H9 (cell line): Measurements from ENCODE around the gene DMAC2. TPM values are rescaled to one million over a fixed set of nuclear protein-coding genes. Genes with fewer than 3 reads are reported as not detected.

Experiments used
- DNase-seq: peaks from one replicate; pipeline ENCODE4 v3.0.0-alpha.2; 2017
- H2AFZ ChIP-seq: one replicate; pipeline ENCODE4 v1.6.1; 2013; ENCODE audit warnings: mild to moderate bottlenecking, low read length, control low read depth, moderate library complexity
- H2AK5ac ChIP-seq: 2 replicates; pipeline ENCODE4 v1.6.1; 2013; ENCODE audit warnings: low read length, control low read depth, mixed read lengths; ENCODE audit not compliant: insufficient read length
- H2BK120ac ChIP-seq: one replicate; pipeline ENCODE4 v1.6.1; 2013; ENCODE audit warnings: low read depth, mild to moderate bottlenecking, low read length, control low read depth, inconsistent platforms; ENCODE audit not compliant: poor library complexity, severe bottlenecking
- H2BK12ac ChIP-seq: 2 replicates; pipeline ENCODE4 v1.6.1; 2013; ENCODE audit warnings: low read length, control low read depth, mixed read lengths, low read depth; ENCODE audit not compliant: insufficient read length
- H2BK15ac ChIP-seq: 2 replicates; pipeline ENCODE4 v1.6.1; 2013; ENCODE audit warnings: low read depth, low read length, control low read depth
- H2BK20ac ChIP-seq: one replicate; pipeline ENCODE4 v1.6.1; 2013; ENCODE audit warnings: low read depth, mild to moderate bottlenecking, low read length, control low read depth, inconsistent platforms; ENCODE audit not compliant: poor library complexity, severe bottlenecking
- H2BK5ac ChIP-seq: 2 replicates; pipeline ENCODE4 v1.6.1; 2013; ENCODE audit warnings: low read length, control low read depth, mixed read lengths; ENCODE audit not compliant: insufficient read length
- H3K14ac ChIP-seq: 2 replicates; pipeline ENCODE4 v1.6.1; 2013; ENCODE audit warnings: low read length, control low read depth; ENCODE audit not compliant: insufficient read depth
- H3K18ac ChIP-seq: 2 replicates; pipeline ENCODE4 v1.6.1; 2013; ENCODE audit warnings: low read depth, mild to moderate bottlenecking, mixed read lengths, low read length, control low read depth; ENCODE audit not compliant: insufficient read length
- H3K23ac ChIP-seq: 2 replicates; pipeline ENCODE4 v1.6.1; 2013; ENCODE audit warnings: low read length, control low read depth, mixed read lengths, low read depth; ENCODE audit not compliant: insufficient read length
- H3K23me2 ChIP-seq: 2 replicates; pipeline ENCODE4 v1.6.1; 2013; ENCODE audit warnings: low read depth, mild to moderate bottlenecking, mixed read lengths, low read length, control low read depth; ENCODE audit not compliant: insufficient read length, poor library complexity, severe bottlenecking
- H3K27ac ChIP-seq: 2 replicates; pipeline ENCODE4 v1.5.1; 2013; ENCODE audit warnings: low read length, control low read depth, mixed read lengths, low read depth; ENCODE audit not compliant: insufficient read length
- H3K27me3 ChIP-seq: 2 replicates; pipeline ENCODE4 v1.6.1; 2013; ENCODE audit warnings: low read length, control low read depth, inconsistent platforms; ENCODE audit not compliant: insufficient read depth
- H3K4ac ChIP-seq: 2 replicates; pipeline ENCODE4 v1.6.1; 2013; ENCODE audit warnings: low read depth, mild to moderate bottlenecking, control low read depth, inconsistent platforms, low read length, moderate library complexity
- H3K4me1 ChIP-seq: 2 replicates; pipeline ENCODE4 v1.6.1; 2013; ENCODE audit warnings: low read length, control low read depth, inconsistent platforms; ENCODE audit not compliant: insufficient read depth
- H3K4me2 ChIP-seq: 2 replicates; pipeline ENCODE4 v1.6.1; 2013; ENCODE audit warnings: low read length, control low read depth, mixed read lengths; ENCODE audit not compliant: insufficient read length, insufficient read depth
- H3K56ac ChIP-seq: 2 replicates; pipeline ENCODE4 v1.6.1; 2013; ENCODE audit warnings: low read depth, mild to moderate bottlenecking, mixed read lengths, low read length, control low read depth; ENCODE audit not compliant: insufficient read length
- H3K79me1 ChIP-seq: 2 replicates; pipeline ENCODE4 v1.6.1; 2013; ENCODE audit warnings: low read depth, mild to moderate bottlenecking, moderate library complexity, low read length, control low read depth, inconsistent platforms; ENCODE audit not compliant: insufficient read depth, poor library complexity, severe bottlenecking
- H3K79me2 ChIP-seq: 2 replicates; pipeline ENCODE4 v1.6.1; 2013; ENCODE audit warnings: low read length, control low read depth, inconsistent platforms; ENCODE audit not compliant: insufficient read depth
- H3K9ac ChIP-seq: 2 replicates; pipeline ENCODE4 v1.6.1; 2013; ENCODE audit warnings: low read length, control low read depth, mixed read lengths; ENCODE audit not compliant: insufficient read length; ENCODE audit errors: extremely low read depth
- H3K9me3 ChIP-seq: one replicate; pipeline ENCODE4 v1.6.1; 2013; ENCODE audit warnings: low read depth, low read length, inconsistent platforms; ENCODE audit not compliant: control insufficient read depth
- H3T11ph ChIP-seq: one replicate; pipeline ENCODE4 v1.6.1; 2013; ENCODE audit warnings: mild to moderate bottlenecking, low read length, control low read depth, inconsistent platforms
- H4K20me1 ChIP-seq: one replicate; pipeline ENCODE4 v1.6.1; 2013; ENCODE audit not compliant: control insufficient read depth, insufficient read length, insufficient read depth
- H4K5ac ChIP-seq: 2 replicates; pipeline ENCODE4 v1.6.1; 2013; ENCODE audit warnings: low read depth, mild to moderate bottlenecking, mixed read lengths, low read length, control low read depth; ENCODE audit not compliant: insufficient read length
- H4K8ac ChIP-seq: replicated peaks from 2 replicates; pipeline ENCODE4 v1.6.1; 2013; ENCODE audit warnings: low read length, control low read depth, mixed read lengths, low read depth; ENCODE audit not compliant: insufficient read length
- H4K91ac ChIP-seq: 2 replicates; pipeline ENCODE4 v1.6.1; 2013; ENCODE audit warnings: low read depth, mild to moderate bottlenecking, moderate library complexity, mixed read lengths, low read length, control low read depth; ENCODE audit not compliant: insufficient read length
- H3K27ac Mint-ChIP-seq, 3 experiments: 2 replicates in 2 of 3; 3 replicates in 1 of 3; pipeline ENCODE4 v1.8.0; 2020 to 2021; ENCODE audit warnings: mixed read lengths in 3 of 3, mild to moderate bottlenecking in 1 of 3, moderate library complexity in 1 of 3
- H3K27me3 Mint-ChIP-seq: 2 replicates; pipeline ENCODE4 v1.8.0; 2021; ENCODE audit warnings: low read depth, mild to moderate bottlenecking, moderate library complexity, mixed read lengths
- H3K36me3 Mint-ChIP-seq, 3 experiments: 2 replicates in 2 of 3; 3 replicates in 1 of 3; pipeline ENCODE4 v1.8.0; 2020 to 2021; ENCODE audit warnings: low read depth in 3 of 3, mixed read lengths in 3 of 3; ENCODE audit not compliant: insufficient read depth in 1 of 3
- H3K4me1 Mint-ChIP-seq, 2 experiments: 2 replicates each; pipeline ENCODE4 v1.8.0; 2020; ENCODE audit warnings: mixed read lengths in 2 of 2
- H3K4me3 Mint-ChIP-seq, 2 experiments: 2 replicates in 1 of 2; 3 replicates in 1 of 2; pipeline ENCODE4 v1.8.0; 2020 to 2021; ENCODE audit warnings: mild to moderate bottlenecking in 2 of 2, mixed read lengths in 2 of 2, moderate library complexity in 1 of 2
- H3K9me3 Mint-ChIP-seq, 2 experiments: 2 replicates in 1 of 2; 3 replicates in 1 of 2; pipeline ENCODE4 v1.8.0; 2020; ENCODE audit warnings: mild to moderate bottlenecking in 2 of 2, mixed read lengths in 2 of 2, moderate library complexity in 1 of 2
- CTCF ChIP-seq: fragments of 200-600 bp; sonication (generic); conservative IDR thresholded peaks from 3 replicates; pipeline ENCODE4 v1.8.0; 2021; ENCODE audit warnings: antibody characterized with exemption, mild to moderate bottlenecking
- WGBS: extraction: QIAGEN DNeasy Blood & Tissue Kit; methylation state at CpG from one replicate; pipeline ENCODE4 v1.1.7; 2013; ENCODE audit warnings: missing lambda C conversion rate, low lambda C conversion rate, mixed read lengths; ENCODE audit not compliant: insufficient read length; ENCODE audit errors: extremely low coverage; 5-methylcytosine and 5-hydroxymethylcytosine counted together
- total RNA-seq: library from RNA; stranded (reverse); gene quantifications from 2 replicates; pipeline ENCODE4 v1.2.1, GENCODE V29; 2021

Gene DMAC2
- total RNA-seq, 1 experiment from 2014 or later: 70.5 TPM

- TF ChIP-seq CTCF: no peak
- Mint-ChIP-seq H3K36me3 (peaks cover 0 to 4% (median 4%) of the 10 kb centered on the region in 3 experiments; a peak in 2 of 7 replicates), H3K27me3 (no peaks in the 10 kb centered on the region), H3K4me1 (peaks cover 7 to 18% of the 10 kb centered on the region in 2 experiments), H3K9me3 (no peaks in the 10 kb centered on the region), H3K4me3 (no peak overlapping the region; a peak in 1 of 5 replicates), H3K27ac (peak overlapping the region; percentile 38 to 95 (median 62))
- Histone ChIP-seq H3K27ac (peak overlapping the region; percentile 24), H4K5ac (no peak overlapping the region), H2BK120ac (no peak overlapping the region), H3K4me1 (no peaks in the 10 kb centered on the region; the same call in 1 of the 2 replicates), H3T11ph (no peak overlapping the region), H2BK5ac (no peak overlapping the region), H3K18ac (no peak overlapping the region), H3K14ac (no peak overlapping the region), H3K9me3 (no peaks in the 10 kb centered on the region), H4K91ac (no peak overlapping the region), H3K79me1 (no peaks in the 10 kb centered on the region), H4K20me1 (peaks cover 3% of the 10 kb centered on the region), H3K4ac (no peak overlapping the region), H4K8ac (no peak overlapping the region), H2BK12ac (no peak overlapping the region), H3K56ac (no peak overlapping the region), H3K4me2 (no peak overlapping the region), H2BK15ac (no peak overlapping the region), H3K23me2 (no peaks in the 10 kb centered on the region), H2AFZ (no peak overlapping the region), H3K27me3 (no peaks in the 10 kb centered on the region), H2AK5ac (no peak overlapping the region), H2BK20ac (no peak overlapping the region), H3K23ac (no peak overlapping the region), H3K9ac (no peak overlapping the region), H3K79me2 (no peaks in the 10 kb centered on the region)
- no CpG with 5 or more reads among the region's 4 CpGs for WGBS
- DNase-seq: peak; percentile 67
These were observed 32.4 kb downstream of the DMAC2 start for GRCh38 chr19:41407271-41407670.
